Medulla oblongata (tissue), 1 donor: ENCODE results near the gene NPC1L1.
"Not testable (repeated sequence)": the region's sequence is repeated elsewhere in the genome, so short reads cannot be mapped to it uniquely, and the experiment has no call there.

Experiments used
- DNase-seq: peaks from one replicate; pipeline ENCODE4 v3.0.0-alpha.2; 2015; ENCODE audit errors: extremely low spot score

The NPC1L1 gene

DNA sequence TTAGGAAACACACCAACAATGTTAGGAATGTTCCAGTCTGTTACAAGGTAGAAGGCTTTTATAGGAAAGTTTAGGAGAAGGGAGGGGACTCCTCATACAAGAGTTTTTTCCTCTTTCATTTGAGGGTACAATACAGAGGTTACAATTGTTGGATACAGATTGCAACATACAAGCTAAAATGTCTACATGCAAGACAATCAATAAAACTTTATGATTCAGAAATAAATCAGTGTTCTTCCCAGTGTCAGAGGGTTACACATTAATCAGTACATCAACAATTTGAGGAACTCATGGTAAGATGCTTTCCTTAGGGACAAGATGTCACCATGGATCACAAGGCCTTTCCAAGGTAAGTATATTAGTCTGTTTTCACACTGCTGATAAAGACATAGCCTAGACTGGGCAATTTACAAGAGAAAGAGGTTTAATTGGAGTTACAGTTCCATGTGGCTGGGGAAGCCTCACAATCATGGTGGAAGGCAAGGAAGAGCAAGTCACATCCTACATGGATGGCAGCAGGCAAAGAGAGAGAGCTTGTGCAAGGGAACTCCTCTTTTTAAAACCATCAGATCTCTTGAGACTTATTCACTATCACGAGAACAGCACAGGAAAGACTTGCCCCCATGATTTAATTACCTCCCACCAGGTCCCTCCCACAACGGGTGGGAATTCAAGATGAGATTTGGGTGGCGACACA lies 34.4 kb downstream of the NPC1L1 start:
- DNase-seq, result not testable (repeated sequence)

DNA sequence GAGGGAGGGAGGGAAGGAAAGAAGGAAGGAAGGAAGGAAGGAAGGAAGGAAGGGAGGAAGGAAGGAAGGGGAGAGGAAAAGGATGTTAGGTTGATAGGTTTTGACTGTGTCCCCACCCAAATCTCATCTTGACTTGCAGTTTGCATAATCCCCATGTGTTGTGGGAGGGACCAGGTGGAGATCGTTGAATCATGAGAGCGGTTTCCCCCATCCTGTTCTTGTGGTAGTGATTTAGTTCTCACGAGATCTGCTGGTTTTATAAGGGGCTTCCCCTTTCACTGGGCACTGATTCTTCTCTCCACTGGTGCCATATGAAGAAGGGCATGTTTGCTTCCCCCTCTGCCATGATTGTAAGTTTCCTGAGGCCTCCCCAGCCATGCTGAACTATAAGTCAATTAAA lies 35.5 kb downstream of the NPC1L1 start:
- no peak for DNase-seq

DNA sequence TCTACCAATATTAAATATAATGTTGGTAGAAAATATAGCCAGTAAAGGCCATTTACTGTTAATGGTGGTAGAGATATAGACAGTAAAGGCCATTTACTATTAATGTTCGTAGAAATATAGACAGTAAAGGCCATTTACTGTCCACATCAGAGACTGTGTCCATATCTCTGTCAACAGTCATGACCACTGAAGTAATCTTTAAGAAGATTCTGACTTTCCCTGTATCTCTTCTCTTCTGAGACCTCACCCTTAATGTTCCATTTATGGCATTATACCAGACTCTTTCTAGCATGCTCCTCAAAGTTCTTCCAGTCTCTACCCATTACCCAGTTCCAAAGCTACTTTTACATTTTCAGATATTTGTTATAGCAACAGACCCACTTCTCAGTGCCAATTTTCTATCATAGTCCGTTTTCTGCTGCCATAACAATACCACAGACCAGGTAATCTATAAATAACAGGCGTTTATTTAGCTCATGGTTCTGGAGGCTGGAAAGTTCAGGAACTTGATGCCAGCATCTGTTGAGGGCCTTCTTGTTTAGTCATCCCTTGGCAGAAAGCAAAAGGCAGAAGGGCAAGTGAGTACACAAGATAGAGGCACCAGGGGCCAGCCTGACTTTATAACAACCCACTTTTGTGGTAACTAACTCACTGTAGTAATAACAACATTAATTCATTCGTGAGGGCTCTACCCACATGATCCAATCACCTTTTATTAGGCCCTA lies 42.7 kb downstream of the NPC1L1 start:
- DNase-seq, result no peak

GRCh38 chr7:44497155-44498027 lies 43.7 kb downstream of the NPC1L1 start:
- no peak for DNase-seq

DNA sequence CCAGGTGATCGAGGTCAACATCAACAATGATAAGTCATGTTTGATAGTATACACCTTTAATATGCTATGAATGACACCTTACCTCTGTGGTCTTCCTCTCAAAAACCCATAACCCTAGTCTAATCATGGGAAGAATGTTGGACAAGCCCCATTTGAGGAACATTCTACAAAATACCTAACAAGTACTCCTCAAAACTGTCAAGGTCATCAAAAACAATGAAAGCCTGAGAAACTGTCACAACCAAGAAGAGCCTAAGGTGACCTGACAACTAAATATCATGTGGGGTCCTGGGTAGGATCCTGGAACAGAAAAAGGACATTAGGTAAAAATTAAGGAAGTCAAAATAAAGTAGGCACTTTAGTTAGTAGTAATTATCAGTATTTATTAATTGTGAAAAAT lies 44.7 kb downstream of the NPC1L1 start:
- no peak for DNase-seq

GRCh38 chr7:44494960-44495359 lies 46.2 kb downstream of the NPC1L1 start:
- no peak for DNase-seq

GRCh38 chr7:44491229-44491628 lies 49.9 kb downstream of the NPC1L1 start:
- no peak for DNase-seq

DNA sequence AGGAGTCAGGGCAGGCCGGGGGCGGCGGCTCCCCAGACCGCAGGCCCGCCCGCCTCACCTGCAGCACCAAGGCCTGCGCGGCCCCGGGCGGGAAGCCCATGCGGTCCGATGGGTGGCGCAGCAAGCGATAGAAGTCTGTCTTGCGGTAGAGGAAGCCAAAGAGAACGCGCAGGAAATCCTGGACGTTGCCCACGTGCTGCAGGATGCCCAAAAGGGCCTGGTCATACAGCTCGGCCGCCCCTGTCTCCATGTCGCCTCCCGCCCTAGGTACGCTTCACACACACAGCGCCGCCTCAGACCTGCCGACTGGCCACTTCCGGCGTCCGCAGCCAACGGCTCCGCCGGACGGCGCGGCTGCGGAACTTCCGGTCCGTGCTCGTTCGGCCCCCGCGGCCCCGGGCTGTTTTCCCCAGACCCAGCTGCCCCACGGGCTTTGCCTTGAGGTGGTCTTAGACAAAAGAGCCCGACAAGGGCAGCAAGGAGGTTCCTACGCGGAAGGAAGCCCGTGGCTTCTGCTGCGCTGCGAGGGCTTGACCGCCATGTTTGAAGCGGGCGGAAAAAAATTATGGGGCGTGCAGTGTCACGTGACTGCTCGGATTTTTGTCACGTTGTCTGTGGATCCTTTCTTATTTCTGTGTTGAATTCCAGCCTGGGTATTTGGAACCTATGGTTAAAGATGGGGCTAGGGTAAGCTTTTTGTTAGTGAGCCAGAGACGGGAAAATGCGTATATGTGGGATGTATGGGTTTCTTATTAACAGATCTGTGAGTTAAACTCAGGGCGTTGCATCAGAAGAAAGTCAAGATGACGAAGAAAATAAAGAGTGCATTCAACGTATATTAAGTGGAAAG lies 50.6 kb downstream of the NPC1L1 start, which contains the start of gene NUDCD3:
Gene NUDCD3, minus strand, starts transcription at position 308 of the 850 bp plus-strand sequence. Its CDS starts 58 bp downstream, at position 250.
- DNase-seq, result peak; percentile 89

DNA sequence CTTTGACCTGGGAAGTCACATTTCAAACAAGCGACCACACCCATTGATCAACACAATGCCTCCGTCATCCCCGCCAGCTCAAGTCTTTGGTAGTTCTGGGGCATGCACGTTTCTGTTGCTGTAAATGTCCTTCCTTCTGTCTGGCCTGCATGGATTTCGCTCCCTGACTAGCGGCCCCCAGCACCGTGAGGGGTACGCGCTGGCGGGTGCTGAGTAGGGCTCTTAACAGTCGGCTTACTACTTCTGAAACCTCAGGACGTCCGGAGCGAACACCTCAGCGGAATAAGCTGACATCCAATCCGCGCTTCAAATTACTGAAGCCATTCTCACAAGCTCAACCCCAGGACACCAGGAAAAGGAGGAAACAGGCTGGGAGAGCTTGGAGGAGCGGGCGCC lies 51.2 kb downstream of the NPC1L1 start:
- no peak for DNase-seq

- no peak for DNase-seq
Observed at GRCh38 chr7:44488955-44489354, 52.2 kb downstream of the NPC1L1 start.

- DNase-seq, result no peak
Observed at GRCh38 chr7:44486693-44487092, 54.4 kb downstream of the NPC1L1 start.

DNA sequence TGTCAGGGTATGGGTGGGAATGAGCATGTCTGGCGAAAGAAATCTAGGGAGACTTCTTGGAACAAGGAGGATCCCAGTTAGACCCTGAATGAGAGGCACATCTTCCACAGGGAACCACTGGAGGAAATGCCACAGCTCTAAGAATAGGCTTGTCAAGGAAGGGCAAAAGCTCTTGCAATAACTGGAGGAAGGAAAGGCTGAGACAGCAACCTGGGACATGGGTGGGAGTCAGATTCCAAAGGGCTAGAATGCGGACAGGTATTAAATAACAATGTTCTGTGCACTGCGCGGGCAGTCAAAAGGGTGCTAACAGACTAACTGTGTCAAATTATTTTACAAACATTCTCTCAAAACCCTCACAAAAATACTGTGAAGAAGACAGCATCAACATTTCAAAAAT lies 55.1 kb downstream of the NPC1L1 start:
- no peak for DNase-seq

DNA sequence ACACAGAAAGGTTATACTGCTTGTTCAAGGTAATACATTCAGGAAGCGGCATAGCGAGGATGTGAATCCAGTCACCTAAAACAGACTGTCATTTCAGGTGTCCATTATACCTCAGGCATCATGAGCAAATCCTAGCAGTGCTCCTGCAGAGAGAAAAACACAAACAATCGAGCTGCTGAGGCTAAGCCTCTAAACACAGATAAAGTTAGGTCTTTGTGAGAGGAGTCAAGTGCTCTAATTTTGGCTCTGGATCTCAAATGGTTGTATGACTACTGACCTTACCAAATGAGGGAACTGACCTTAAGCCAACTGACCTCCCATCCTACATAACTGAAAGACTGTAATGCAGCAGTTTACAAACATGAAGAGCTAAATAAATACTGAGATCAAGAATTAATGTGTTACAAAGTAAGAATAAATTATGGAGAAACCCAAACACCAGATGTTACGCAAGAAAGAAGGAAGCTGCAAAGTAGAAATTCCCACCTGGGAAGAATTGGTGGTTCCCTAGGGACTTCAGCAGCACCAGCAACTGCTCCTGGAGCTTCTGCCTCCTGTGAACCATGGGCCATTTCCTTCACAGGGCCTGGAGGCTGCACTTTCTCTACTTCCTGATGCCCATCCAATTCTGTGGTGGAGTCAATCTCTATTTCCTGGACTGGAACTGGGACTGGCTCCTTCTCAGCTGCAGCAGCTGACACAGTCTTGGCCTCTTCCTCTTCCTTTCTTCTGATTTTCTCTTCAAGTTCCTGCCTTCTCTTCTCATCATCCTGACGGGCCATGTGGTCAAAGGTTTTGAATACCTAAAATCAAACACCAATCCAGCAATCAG lies 56.4 kb downstream of the NPC1L1 start:
- DNase-seq, result no peak

DNA sequence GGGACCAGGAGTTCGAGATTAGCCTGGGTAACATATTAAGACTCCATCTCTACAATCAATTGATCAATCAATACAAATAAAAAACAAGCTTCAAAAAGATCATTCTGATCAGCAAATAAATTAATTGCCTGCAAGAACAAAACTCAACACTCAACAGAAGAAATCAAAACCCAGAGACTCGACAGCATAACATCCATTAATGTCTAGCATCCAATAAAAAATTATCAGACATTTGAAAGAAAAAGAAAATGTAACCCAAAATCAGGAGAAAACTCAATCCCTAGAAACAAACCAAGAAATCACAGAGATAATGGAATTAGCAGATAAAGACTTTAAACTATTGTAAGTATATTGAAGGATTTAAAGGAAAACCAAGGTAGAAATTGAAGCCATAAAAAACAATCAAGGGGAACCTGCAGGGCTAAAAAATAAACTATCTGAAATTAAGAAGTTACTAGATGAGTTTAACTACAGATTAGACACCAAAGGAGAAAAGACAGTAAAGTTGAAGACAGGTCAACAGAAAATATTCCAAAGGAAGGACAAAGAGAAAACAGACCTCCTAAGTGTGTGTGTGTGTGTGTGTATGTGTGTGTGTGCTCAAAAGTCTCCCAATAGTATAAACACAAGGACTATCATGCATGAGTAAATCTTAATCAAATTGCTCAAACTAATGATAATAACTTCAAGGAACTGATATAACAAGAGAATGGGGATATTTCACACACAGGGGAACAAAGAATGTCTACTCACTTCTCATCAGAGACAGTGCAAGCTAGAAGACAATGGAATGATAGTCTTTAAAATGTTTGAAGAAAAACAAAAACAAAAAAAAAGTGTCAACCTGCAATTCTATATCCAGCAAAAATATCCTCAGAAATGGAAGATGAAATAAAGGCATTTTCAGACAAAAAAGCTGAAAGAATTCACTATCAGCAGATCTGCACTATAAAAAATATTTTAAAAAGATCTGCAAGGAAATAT lies 58.3 kb downstream of the NPC1L1 start:
- DNase-seq, result no peak

GRCh38 chr7:44477938-44478337 lies 63.2 kb downstream of the NPC1L1 start:
- no peak for DNase-seq

DNA sequence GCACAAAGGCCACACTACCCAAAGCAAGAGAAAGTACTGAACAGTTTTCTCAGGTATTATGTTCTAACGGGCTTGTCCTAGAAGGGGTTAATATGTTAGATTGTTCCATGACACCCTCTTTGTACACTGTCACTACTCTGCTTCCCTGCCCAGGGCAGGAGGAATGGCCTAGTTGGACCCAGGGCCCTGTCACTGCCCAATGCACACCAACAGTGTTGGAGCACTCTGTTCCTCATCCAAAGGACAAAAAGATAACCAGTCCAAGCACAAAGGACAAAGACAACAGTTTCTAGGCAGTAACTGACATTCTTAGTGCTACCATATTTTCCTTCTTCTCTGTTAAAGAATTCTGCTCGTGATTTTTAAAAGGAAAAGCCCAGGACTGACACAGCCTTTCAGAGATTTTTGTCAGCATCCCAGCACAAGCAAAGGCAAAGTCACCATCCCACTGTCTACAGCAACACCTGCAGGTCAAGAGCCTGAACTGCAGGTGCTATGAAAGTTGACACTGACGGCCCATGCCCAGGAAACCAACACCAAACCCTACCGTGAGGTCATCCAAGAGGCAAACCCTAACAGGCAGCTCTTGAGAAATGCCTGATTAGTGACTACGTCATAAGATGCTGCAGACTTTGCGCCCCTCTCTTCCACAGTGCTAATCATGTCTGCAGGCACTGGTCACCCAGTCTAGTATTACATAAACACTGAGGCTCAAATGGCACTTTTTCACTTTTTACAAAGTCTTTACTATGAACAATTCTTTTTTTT lies 63.9 kb downstream of the NPC1L1 start:
- peak; percentile 89 for DNase-seq

- DNase-seq, result no peak
Observed at GRCh38 chr7:44476313-44476712, 64.8 kb downstream of the NPC1L1 start.

- no peak for DNase-seq
Observed at GRCh38 chr7:44473295-44473694, 67.8 kb downstream of the NPC1L1 start.

- no peak for DNase-seq
Observed at GRCh38 chr7:44472843-44473242, 68.3 kb downstream of the NPC1L1 start.
